Neural progenitor cell (in vitro differentiated cells): ENCODE data around the gene LAMB1.

Experiments used
- EZH2 ChIP-seq: fragments of 200-600 bp; sonication (generic); IDR thresholded peaks from 2 replicates; pipeline ENCODE4 v1.6.1; 2017; ENCODE audit warnings: antibody characterized with exemption, mild to moderate bottlenecking, moderate library complexity
- TF ChIP-seq, protein P1 (sequence below): fragments of 200-600 bp; sonication (generic); IDR thresholded peaks from 2 replicates; pipeline ENCODE4 v1.5.1; 2017; ENCODE audit warnings: antibody characterized with exemption, mild to moderate bottlenecking

DNA sequence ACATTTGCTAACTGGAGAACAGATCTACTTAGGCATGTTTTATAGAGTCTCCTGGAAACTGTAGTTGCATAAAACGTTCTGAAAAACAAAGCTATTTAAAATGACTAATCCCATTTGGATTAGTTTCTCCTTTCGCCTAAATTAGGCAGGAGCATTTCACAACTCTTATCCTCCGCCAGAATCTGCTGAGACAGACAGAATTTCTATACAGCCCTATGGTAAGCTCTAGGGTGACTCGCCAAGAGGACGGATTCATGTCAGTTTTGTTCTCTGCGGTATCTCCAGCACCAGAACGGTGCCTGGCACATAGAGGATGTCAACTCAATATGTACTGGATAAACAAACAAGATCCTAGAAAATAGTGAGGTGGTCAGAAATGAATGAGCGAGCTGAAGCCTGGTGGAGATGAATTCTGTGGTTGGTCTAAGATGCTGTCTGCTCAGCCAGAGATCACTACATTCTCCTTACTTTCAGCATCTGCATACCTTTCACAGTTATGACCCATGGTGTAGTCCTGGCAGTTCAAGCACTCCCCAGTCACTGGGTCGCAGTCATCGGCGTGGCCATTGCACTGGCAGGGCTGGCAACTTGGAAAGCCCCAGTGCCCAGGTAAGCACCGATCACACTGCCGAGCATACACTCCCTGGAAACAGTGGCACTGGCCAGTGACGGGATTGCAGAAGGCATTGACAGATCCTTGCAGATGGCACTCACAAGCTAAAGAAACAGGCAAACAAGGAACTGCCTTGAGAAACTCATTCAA, 44.0 kb downstream of the LAMB1 start:
- TF ChIP-seq, protein P1, sequence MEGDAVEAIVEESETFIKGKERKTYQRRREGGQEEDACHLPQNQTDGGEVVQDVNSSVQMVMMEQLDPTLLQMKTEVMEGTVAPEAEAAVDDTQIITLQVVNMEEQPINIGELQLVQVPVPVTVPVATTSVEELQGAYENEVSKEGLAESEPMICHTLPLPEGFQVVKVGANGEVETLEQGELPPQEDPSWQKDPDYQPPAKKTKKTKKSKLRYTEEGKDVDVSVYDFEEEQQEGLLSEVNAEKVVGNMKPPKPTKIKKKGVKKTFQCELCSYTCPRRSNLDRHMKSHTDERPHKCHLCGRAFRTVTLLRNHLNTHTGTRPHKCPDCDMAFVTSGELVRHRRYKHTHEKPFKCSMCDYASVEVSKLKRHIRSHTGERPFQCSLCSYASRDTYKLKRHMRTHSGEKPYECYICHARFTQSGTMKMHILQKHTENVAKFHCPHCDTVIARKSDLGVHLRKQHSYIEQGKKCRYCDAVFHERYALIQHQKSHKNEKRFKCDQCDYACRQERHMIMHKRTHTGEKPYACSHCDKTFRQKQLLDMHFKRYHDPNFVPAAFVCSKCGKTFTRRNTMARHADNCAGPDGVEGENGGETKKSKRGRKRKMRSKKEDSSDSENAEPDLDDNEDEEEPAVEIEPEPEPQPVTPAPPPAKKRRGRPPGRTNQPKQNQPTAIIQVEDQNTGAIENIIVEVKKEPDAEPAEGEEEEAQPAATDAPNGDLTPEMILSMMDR = no peak
- TF ChIP-seq EZH2 = no peak
